T-helper 22 cell (primary cell): Measurements from ENCODE around the gene GGA1.
"Not testable (repeated sequence)": the region's sequence is repeated elsewhere in the genome, so short reads cannot be mapped to it uniquely, and the experiment has no call there.

Source experiments
- DNase-seq: peaks from one replicate; pipeline ENCODE4 v3.0.0-alpha.2; 2020; ENCODE audit warnings: low read depth

The GGA1 gene

DNA sequence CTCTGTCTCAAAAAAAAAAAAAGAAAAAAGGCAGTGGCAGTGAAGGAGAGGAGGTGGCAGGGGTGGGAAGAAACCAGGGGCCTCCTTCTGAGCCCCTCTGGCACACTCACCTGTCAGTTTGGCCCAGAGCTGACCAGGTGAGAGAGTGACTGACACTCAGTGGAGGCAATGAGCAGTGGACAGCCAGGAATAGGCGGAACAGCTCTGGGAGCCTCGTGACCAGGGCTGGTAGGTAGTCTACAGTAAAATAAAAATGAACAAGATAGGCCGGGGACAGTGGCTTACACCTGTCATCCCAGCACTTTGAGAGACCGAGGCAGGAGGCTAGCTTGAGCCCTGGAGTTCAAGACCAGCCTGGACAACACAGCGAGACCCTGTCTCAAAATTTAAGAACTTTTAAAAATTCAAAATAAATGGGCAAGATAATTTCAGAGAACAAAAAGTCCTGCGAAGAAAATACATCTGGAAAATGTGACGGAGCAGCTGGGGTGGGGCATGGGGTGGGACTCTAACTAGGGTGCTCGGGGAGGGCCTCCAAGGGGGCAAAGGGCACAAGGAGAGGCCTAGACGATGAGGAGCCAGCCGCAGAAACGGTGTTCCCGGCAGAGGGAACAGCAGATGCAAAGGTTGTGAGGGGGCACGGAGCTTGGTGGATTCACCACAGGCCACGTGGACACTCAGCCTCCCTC lies 46.1 kb downstream of the GGA1 start:
- DNase-seq: no peak

DNA sequence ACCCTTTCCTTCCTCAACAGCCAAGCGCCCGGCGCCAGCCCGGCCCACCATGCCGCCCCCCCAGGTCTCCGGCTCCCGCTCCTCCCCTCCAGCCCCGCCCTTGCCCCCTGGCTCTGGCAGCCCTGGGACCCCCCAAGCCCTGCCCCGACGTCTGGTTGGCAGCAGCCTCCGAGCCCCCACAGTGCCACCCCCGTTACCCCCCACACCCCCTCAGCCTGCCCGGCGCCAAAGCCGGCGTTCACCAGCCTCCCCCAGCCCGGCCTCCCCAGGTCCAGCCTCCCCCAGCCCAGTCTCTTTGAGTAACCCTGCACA lies 46.6 kb downstream of the GGA1 start:
- DNase-seq: no peak

DNA sequence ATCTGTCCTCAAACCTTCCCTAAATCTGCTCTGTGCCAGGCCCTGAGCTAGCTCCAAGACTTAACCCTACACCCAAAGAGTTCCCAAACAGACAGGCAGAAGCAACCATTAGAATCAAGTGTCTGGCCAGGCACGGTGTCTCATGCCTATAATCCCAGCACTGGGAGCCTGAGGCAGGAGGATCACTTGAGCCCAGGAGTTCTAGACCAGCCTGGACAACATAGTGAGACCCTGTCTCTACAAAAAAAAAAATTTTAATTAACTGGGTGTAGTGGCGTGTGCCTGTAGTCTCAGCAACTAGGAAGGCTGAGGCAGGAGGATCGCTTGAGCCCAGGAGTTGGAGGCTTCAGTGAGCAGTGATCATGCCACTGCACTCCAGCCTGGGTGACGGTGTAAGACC lies 47.9 kb downstream of the GGA1 start:
- not testable (repeated sequence) for DNase-seq

DNA sequence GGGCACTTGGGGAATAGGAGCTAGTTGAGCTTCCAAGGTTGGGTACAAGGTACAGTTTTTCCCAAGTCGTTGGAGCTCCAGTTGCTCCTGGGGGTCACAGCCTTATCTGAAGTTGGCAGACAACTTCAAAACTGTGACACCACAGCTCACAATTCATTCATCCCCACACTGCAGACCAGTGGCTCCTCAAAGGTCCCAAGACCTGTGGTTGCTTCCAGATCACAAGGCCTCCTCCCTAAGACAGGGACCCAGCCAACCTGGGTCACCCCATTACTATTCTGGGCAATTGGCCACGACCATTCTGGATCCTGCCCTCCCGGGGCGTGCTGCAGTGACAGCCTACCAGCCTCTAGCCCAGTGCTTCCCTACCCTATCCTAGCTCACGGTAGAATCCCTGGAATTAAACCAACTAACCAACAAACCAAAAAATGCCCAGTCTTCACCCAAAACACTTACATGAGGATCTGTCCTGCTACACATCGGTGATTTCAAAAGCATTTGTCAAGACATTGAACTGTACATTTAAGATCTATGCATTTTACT lies 49.0 kb downstream of the GGA1 start:
- DNase-seq: no peak

DNA sequence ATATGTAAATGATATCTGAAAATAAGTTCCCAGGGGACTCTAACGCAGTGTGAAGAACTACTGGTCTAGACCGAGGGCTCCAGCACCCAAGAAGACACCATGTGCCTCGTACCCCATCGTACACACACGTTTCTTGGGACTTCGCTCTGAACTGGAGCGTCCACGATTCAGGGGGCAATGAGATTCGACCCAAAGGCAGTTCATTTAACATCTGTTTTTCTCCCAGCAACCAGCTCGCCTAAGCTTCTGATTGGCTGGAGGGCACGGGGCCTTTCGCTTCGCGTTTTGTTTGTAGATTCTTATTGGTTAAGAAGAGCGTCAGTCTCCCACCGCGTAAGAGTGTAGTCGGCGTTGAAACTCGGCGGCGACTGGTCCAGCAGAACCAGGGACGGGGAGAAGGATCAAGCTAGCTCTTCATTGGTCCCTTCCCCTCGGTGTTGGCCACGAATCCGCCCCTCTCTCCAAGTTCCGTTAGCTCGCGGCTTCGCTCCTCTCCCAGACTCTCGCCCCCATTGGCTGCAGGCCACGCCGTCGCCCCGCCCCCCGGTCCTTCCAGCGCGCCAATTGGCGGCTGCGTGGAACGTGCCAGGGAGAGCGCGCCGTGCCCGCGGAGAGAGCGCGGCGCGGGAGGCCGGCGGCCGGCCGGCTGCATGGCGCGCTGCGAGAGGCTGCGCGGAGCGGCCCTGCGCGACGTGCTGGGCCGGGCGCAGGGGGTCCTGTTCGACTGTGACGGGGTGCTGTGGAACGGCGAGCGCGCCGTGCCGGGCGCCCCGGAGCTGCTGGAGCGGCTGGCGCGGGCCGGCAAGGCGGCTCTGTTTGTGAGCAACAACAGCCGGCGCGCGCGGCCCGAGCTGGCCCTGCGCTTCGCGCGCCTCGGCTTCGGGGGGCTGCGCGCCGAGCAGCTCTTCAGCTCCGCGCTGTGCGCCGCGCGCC lies 49.8 kb downstream of the GGA1 start, which contains the start of gene PDXP:
PDXP (plus strand) TSS at position 591 of the 933 bp plus-strand sequence; CDS start at position 651, 60 bp downstream.
- DNase-seq: peak; percentile 98

DNA sequence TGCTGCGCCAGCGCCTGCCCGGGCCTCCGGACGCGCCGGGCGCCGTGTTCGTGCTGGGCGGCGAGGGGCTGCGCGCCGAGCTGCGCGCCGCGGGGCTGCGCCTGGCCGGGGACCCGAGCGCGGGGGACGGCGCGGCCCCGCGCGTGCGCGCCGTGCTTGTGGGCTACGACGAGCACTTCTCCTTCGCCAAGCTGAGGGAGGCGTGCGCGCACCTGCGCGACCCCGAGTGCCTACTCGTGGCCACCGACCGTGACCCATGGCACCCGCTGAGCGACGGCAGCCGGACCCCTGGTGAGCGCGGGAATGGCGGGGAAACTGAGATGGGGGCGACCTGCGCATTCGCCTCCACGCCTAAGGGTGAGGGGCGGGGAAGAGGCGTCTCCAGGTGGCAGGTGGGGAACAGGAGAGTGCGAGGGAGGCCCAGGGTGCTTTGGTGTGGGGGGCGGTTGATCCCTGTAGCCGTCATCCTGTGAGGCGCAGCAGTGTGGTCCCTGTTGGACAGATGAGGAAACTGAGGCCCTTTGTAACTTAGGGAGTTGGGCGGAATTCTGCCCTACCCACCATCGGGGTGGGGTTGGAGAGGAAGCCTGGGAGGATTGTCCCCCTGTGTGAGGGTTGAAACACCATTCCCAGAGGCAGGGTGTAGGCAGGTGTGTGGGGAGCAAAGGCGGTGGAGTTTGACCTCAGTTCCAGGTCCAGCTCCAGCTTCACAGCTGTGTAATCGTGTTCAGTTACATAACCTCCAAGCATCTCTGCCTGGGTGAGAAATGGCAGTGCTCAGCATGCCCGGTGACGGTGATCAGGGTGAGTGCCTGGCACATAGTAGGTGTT lies 50.6 kb downstream of the GGA1 start:
- no peak for DNase-seq

DNA sequence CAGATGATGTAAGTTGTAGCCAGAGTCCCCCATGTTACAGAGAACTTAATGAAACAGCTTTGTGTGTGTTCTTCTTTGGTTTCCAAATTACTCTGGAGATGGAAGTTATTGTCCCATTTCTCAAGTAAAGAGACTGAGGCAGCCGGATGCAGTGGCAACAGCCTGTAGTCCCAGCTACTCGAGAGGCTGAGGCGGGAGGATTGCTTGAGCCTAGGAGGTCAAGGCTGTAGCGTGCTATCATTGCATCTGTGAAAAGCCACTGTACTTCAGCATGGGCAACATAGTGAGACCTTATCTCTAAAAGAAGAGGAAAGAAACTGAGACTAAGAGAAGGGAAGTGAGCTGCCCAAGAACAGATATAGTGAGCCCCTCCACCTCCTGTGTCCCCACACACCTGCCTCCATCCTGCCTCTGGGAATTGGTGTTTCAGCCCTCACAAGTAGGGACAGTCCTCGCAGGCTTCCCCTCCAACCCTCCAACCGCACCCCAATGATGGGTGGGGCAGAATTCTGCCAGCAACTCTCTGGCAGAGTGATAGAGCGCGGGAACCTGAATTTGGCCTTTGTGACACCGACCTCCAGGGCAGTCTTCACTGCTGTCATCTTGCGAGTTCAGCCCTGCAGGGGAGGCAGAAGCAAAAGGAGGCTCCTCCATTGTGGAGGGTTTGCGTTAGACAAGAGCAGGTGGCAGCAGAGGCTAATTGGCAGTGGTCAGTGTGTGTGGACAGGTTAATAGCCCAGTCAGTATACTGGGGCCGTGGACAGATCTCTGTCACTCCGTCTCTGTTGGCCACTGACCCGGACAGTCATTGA lies 51.5 kb downstream of the GGA1 start:
- DNase-seq: no peak

DNA sequence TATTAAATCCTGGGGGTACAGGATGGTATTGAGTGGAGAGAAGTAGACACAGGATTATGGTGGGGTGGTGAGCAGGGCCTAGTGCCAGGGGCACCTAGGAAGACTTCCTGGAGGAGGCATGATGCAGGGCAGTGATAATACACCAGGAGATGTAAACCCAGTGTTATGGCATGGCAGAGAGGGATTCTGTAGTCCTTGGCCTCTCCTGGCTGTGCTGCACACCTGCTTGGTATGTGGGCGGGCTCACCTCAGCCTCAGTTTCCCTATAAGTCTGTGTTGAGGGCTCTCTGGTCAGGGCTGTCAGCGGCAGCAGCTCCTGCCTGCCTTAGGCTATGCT lies 52.0 kb downstream of the GGA1 start:
- no peak for DNase-seq

GRCh38 chr22:37661160-37661924 lies 52.7 kb downstream of the GGA1 start:
- no peak for DNase-seq

- DNase-seq: no peak
Measured at GRCh38 chr22:37662039-37662438, 53.4 kb downstream of the GGA1 start.

GRCh38 chr22:37663521-37664140 lies 55.0 kb downstream of the GGA1 start:
- no peak for DNase-seq

GRCh38 chr22:37664249-37665101 lies 55.8 kb downstream of the GGA1 start:
- no peak for DNase-seq

DNA sequence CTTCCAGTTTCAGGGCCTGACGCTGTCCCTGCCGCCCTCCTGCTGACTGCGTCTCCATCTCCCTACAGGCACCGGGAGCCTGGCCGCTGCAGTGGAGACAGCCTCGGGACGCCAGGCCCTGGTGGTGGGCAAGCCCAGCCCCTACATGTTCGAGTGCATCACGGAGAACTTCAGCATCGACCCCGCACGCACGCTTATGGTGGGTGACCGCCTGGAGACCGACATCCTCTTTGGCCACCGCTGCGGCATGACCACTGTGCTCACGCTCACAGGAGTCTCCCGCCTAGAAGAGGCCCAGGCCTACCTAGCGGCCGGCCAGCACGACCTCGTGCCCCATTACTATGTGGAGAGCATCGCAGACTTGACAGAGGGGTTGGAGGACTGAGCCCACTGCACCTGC lies 56.9 kb downstream of the GGA1 start:
- no peak for DNase-seq

DNA sequence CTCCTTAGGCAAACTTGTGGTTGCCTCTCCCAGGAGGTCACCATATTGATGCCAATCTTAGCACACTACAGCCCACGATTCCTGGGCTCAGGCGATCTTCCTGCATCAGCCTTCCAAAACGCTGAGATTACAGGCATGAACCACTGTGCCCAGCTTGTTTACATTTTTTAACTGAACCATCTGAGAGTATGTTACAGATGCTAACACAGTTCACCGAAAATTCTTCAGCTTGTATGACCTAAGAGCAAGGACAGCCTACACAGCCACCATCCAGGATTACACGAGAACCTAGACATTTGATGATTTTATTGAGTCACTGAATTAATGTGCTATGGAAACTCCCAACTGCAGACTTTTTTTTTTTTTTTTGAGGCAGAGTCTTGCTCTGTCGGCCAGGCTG lies 61.0 kb downstream of the GGA1 start:
- no peak for DNase-seq

DNA sequence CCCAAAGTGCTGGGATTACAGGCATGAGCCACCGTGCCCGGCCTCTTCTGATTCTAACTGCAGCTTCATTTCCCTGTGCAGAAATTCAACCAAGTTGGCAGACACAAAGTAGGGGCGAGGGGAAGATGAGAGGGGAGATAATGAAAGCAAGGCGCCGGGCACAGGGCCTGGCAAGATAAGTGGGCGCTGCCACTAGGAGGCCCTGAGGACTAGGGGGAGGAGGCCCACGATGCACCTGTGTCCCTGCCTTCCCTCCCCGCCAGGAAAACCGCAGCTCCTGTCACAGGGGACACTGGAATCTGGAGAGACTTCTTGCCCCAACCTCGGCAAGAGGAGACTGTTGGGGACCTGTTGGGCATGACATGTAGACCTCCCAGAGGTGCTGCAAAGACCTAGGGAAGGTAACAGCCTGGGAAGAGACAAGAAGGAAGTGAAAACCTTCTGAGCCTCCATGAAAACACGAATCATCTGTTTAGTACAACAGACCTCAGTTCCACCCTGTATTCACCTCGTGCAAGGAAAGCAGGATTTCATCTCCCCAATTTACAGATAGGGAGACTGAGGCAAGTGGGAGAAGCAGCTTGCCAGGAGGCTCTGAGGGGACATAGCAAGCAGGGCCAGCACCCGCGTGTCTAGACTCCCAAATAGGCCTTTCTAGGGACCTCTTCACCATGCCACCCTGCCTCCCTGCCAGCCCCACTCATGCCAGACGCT lies 63.7 kb downstream of the GGA1 start:
- DNase-seq: peak; percentile 20

DNA sequence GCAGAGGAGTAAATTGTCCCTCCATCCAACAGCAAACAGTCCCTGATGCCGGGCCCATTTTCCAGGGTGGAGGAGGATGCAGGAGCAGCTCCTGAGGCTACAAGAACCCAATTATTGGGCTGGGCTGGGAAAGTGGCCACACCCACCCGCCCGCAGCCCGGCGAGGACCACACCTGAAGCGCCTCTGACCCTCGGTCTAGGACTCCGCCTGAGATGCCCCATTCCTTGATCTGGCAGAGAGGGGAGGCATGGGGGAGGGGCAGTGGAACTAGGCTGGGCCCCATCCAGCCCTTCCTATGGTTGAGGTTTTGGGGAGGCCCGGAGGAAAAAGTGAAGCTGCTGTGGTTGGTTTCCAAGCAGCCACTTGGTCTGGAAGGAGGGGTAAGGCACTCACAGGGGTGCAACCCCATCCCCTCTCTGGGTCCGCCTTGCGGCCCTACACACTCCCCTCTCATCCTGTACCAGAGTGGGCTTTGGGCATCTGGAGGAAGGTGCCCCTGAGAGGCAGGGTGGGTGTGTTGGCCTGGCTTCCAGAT lies 64.4 kb downstream of the GGA1 start:
- DNase-seq: no peak

GRCh38 chr22:37674248-37674647 lies 65.6 kb downstream of the GGA1 start:
- no peak for DNase-seq
